ENCODE data around the gene ARHGEF40. TPM values are rescaled to one million over a fixed set of nuclear protein-coding genes. Genes with fewer than 3 reads are reported as not detected.

Gene ARHGEF40
- total RNA-seq, 1 donor from 2014 or later, result 57.3 TPM

GRCh38 chr14:21101802-21102413, 31.8 kb downstream of the ARHGEF40 start:
- Mint-ChIP-seq H3K4me3 (ENCODE audit: low read depth) (peak overlapping the region; percentile 78), H3K9me3 (ENCODE audit: low read depth) (no peaks in the 10 kb centered on the region), H3K4me1 (ENCODE audit: low read depth) (peaks cover 50% of the 10 kb centered on the region), H3K27me3 (no peaks in the 10 kb centered on the region), H3K36me3 (ENCODE audit: insufficient read depth) (no peaks in the 10 kb centered on the region), H3K27ac (no peak overlapping the region)
- DNase-seq (ENCODE audit: low spot score, unreplicated experiment), result no peak
- TF ChIP-seq CTCF (IDR thresholded peaks at IDR 0.05; ENCODE audit: unreplicated experiment), result no peak

- Mint-ChIP-seq H3K27me3 (no peaks in the 10 kb centered on the region), H3K9me3 (ENCODE audit: low read depth) (no peaks in the 10 kb centered on the region), H3K4me3 (ENCODE audit: low read depth) (peak overlapping the region; percentile 78), H3K4me1 (ENCODE audit: low read depth) (peaks cover 46% of the 10 kb centered on the region), H3K36me3 (ENCODE audit: insufficient read depth) (no peaks in the 10 kb centered on the region), H3K27ac (no peak overlapping the region)
- no peak for TF ChIP-seq CTCF (IDR thresholded peaks at IDR 0.05; ENCODE audit: unreplicated experiment)
- DNase-seq (ENCODE audit: low spot score, unreplicated experiment), result no peak
Observed at GRCh38 chr14:21102521-21103410, 32.7 kb downstream of the ARHGEF40 start.

GRCh38 chr14:21103411-21103709, 33.3 kb downstream of the ARHGEF40 start:
- Mint-ChIP-seq H3K27me3 (no peaks in the 10 kb centered on the region), H3K27ac (peak overlapping the region; percentile 94), H3K4me1 (ENCODE audit: low read depth) (peaks cover 46% of the 10 kb centered on the region), H3K9me3 (ENCODE audit: low read depth) (no peaks in the 10 kb centered on the region), H3K36me3 (ENCODE audit: insufficient read depth) (no peaks in the 10 kb centered on the region), H3K4me3 (ENCODE audit: low read depth) (peak overlapping the region; percentile 78)
- no peak for DNase-seq (ENCODE audit: low spot score, unreplicated experiment)
- no peak for TF ChIP-seq CTCF (IDR thresholded peaks at IDR 0.05; ENCODE audit: unreplicated experiment)

GRCh38 chr14:21103710-21104447, 33.8 kb downstream of the ARHGEF40 start:
- peak; percentile 81 for TF ChIP-seq CTCF (IDR thresholded peaks at IDR 0.05; ENCODE audit: unreplicated experiment)
- DNase-seq (ENCODE audit: low spot score, unreplicated experiment), result peak; percentile 91
- peaks cover 45% of the 10 kb centered on the region for H3K4me1 Mint-ChIP-seq (ENCODE audit: low read depth)
- H3K27me3 Mint-ChIP-seq, result no peaks in the 10 kb centered on the region
- peak overlapping the region; percentile 78 for H3K4me3 Mint-ChIP-seq (ENCODE audit: low read depth)
- H3K9me3 Mint-ChIP-seq (ENCODE audit: low read depth), result no peaks in the 10 kb centered on the region
- no peaks in the 10 kb centered on the region for H3K36me3 Mint-ChIP-seq (ENCODE audit: insufficient read depth)
- H3K27ac Mint-ChIP-seq, result peak overlapping the region; percentile 94

- H3K27ac Mint-ChIP-seq, result peak overlapping the region; percentile 94
- no peaks in the 10 kb centered on the region for H3K27me3 Mint-ChIP-seq
- no peak for DNase-seq (ENCODE audit: low spot score, unreplicated experiment)
- H3K4me3 Mint-ChIP-seq (ENCODE audit: low read depth), result peak overlapping the region; percentile 78
- peaks cover 38% of the 10 kb centered on the region for H3K4me1 Mint-ChIP-seq (ENCODE audit: low read depth)
- H3K36me3 Mint-ChIP-seq (ENCODE audit: insufficient read depth), result no peaks in the 10 kb centered on the region
- peak; percentile 84 for TF ChIP-seq CTCF (IDR thresholded peaks at IDR 0.05; ENCODE audit: unreplicated experiment)
- no peaks in the 10 kb centered on the region for H3K9me3 Mint-ChIP-seq (ENCODE audit: low read depth)
Observed at GRCh38 chr14:21104448-21105060, 34.5 kb downstream of the ARHGEF40 start.
